ENCODE results near the gene ECE2.

DNA sequence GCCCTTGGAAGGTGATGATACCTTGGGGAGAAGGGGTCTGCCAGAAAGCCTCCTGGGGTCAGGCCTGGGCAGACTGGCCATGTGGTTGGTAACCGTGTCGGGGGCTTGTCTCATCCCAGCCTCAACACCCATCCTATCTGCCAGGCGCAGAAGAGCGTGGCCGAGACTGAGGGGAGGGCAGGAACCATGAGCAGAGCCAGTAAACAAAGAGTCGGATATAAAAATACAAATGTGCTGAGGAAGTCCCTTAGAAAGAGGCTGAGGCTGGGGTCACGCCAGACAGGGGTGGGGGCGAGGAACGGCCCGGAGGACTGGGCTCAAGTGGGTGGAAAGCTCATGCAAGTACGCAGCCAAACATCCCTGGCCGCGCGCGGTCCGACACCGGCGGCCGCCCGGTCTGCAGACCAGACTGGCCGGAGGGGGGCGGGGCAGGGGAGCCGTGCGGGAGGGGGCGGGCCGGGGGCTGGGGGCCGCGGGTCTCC is 16.4 kb upstream of the ECE2 start:
- TF ChIP-seq, protein P1, sequence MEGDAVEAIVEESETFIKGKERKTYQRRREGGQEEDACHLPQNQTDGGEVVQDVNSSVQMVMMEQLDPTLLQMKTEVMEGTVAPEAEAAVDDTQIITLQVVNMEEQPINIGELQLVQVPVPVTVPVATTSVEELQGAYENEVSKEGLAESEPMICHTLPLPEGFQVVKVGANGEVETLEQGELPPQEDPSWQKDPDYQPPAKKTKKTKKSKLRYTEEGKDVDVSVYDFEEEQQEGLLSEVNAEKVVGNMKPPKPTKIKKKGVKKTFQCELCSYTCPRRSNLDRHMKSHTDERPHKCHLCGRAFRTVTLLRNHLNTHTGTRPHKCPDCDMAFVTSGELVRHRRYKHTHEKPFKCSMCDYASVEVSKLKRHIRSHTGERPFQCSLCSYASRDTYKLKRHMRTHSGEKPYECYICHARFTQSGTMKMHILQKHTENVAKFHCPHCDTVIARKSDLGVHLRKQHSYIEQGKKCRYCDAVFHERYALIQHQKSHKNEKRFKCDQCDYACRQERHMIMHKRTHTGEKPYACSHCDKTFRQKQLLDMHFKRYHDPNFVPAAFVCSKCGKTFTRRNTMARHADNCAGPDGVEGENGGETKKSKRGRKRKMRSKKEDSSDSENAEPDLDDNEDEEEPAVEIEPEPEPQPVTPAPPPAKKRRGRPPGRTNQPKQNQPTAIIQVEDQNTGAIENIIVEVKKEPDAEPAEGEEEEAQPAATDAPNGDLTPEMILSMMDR (IDR thresholded peaks at IDR 0.05): no peak
- no peak for TF ChIP-seq POLR2A (IDR thresholded peaks at IDR 0.05)

All from heart left ventricle (tissue), 13 donors.